GM19043 (cell line): ENCODE measurements around the gene BPHL.
"Not testable (repeated sequence)": the region's sequence is repeated elsewhere in the genome, so short reads cannot be mapped to it uniquely, and the experiment has no call there.

Source experiments
- ATAC-seq: cut with Tn5 transposase; IDR thresholded peaks from one replicate; pipeline ENCODE4 v1.9.1; 2021; ENCODE audit warnings: low read depth; ENCODE audit not compliant: unreplicated experiment

The BPHL gene

DNA sequence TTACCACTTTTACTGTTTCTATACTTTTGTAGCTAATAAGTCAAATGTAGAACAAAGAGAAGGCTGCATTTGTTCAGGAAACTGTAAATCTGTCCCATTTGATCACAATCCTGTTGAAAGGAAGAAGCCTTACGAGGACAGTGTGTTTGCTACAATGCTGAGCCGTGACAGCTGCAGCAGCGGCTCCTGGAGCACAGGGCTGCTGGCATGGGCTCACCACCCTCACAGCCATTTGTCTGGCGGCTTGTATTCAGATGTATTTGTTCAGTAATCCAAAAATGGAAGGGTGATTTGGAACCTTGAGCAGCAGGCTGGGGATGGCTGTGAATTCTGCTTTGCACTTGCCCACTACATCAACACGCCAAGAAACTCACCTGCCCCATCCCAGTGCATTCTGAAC lies 33.2 kb downstream of the BPHL start:
- ATAC-seq, result no peak

DNA sequence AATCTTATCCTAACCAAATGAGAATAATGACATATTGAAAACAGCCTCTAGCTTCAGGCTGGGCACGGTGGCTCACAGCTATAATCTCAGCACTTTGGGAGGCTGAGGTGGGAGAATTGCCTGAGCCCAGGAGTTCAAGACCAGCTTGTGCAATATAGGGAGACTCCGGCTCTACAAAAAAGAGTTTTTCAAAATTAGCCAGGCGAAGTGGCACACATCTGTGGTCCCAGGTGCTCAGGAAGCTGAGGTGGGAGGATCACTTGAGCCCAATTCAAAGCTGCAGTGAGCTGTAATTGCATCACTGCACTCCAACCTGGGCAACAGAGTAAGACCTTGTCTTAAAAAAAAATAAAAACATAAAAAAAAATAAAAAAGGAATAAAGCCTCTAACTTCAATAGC lies 34.2 kb downstream of the BPHL start:
- no peak for ATAC-seq

DNA sequence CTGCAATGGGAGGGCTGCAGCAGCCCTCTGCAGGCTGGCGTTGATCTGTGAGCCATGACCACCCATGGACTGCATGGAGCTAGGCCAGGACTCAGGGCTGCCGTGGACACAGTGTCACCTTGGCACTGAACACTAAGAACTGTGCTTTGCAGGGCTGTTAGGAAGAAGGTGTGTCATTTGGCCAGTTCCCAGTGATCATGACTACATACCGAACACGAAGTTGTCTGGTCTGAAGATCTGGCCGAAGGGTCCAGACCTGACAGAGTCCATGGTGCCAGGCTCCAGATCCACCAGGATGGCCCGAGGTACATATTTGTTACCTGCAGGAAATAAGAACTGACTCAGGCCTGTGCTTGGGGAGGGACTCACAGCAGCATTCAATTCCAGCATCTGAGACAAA lies 36.9 kb downstream of the BPHL start:
- ATAC-seq, result not testable (repeated sequence)

DNA sequence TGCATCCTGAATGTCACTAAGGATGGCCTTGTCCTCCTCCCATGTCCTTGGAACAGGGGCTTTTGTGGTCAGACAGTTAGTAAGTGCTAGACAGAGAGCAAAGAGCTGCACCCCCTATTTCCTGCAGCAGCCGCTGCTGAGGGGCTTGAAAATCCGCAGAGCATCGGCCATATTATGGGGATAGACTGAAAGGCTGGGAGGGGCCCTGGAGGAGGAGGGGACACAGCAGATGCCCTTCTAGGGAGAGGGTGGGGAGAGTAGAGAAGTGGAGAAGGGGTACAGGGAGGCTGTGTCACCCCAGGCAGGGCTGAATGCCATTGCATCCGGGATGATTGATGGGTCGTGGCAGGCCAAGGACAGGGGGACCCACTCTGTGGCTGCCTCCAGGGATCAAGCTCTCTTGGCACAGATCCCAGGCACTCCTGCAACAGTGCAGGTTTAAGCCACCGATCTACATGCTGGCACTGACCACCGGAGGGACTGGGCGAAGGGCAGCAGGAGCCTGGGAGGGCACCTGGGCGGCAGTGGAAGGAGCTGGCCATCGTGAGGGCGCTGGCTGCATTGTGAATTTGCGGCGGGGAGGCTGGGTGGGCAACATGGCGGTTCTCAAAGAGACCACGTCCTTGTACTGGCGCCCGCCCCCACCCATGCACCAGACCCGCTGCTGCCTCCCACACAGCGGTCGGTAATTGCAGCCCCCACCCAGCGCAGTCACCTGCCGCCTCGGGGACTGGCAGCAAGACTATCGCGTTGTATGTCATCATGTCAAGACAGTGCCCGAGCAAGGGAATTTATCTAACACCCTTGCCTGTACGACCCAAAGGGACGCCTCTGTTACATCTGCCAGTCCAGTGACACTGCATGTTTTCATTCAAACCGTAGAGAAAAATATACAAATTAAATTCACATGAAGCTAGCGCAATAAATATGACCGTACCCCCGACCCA lies 37.9 kb downstream of the BPHL start:
- ATAC-seq, result not testable (repeated sequence)

GRCh38 chr6:3157131-3157933 lies 38.8 kb downstream of the BPHL start, which contains the start of gene TUBB2A:
Gene TUBB2A (minus strand): TSS chr6:3157544. CDS start chr6:3157463, 81 bp downstream.
- peak; percentile 78 for ATAC-seq

DNA sequence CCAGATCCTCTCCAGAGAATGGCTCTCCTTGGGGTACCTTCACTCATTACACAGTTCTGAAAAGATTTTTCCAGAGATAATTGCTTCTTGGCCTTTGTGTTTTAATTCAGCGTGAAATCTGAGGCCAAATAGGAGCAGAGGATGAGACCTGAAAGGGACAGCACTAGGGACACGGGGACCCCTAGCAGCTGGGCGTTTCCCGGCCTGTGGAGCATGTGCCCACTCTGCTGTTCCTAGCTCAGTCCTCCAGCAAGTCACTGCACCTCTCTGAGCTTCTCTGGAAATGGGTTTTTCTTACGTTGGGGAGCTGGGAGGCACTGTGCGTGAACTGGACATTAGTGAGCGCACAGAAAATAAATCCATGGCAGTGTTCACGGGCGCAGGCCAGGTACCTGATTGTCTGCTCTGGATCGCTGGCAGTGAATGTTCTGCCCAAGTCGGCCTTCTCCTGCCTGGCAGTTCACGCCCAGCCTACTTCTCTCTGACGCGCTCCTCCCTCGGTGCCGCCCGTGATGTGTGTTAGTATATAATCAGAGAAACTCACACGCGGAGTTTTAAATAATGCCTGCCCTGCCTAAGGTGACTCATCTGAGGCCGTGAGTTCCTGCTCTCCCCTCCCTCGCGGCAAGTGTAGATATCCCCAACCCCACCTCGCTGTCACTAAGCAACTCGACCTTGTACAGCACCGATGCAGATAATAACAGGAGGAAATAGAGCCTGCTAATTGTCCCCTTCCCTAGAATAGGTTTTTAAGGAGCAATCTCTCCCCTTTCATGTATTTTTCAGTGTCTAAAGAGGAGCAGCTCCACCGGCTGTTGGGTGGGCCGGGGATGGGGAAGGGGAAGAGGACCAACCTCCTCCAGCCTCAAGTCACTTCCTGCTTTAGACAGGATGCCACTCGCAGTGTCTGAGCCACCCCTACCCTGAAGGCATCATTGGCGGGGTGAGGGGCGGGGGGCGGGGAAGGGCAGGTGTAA lies 41.6 kb downstream of the BPHL start:
- ATAC-seq, result no peak

- ATAC-seq, result no peak
Observed at GRCh38 chr6:3162067-3162497, 43.6 kb downstream of the BPHL start.

GRCh38 chr6:3162565-3163247 lies 44.2 kb downstream of the BPHL start:
- peak; percentile 58 for ATAC-seq

DNA sequence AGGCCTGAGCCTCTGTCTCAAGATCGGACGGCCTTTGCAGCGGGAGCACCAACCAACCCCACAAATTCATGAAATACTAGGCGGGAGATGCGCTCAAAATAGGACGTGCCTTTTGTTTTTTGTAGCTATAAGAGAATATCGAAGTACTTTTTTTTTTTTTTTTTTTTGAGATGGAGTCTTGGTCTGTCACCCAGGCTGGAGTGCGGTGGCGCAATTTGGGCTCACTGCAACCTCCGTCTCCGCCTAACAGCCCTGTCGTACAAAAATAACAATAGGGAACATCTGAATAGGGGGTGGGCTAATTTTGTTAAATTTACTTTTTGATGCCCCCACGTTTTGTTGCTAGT lies 44.7 kb downstream of the BPHL start:
- no peak for ATAC-seq

DNA sequence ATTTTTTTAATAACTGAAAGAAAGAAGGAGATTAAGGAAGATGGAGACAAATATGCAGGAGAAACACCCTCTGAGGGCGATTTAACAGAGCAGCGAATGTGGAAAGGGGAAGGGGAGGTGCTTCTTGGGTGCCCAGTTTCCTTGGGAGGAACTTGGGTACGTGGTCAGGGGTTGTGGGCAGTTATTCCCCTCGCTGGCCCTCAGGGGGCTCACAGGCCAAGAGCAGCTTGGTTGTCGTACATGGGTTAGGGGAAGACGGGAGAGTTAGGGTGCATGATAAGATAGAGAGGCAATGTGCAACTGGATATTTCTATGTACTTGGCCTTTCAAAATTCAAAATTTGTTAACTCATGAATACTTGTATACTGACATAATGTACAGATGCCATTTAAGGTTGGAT lies 45.9 kb downstream of the BPHL start:
- ATAC-seq, result no peak

DNA sequence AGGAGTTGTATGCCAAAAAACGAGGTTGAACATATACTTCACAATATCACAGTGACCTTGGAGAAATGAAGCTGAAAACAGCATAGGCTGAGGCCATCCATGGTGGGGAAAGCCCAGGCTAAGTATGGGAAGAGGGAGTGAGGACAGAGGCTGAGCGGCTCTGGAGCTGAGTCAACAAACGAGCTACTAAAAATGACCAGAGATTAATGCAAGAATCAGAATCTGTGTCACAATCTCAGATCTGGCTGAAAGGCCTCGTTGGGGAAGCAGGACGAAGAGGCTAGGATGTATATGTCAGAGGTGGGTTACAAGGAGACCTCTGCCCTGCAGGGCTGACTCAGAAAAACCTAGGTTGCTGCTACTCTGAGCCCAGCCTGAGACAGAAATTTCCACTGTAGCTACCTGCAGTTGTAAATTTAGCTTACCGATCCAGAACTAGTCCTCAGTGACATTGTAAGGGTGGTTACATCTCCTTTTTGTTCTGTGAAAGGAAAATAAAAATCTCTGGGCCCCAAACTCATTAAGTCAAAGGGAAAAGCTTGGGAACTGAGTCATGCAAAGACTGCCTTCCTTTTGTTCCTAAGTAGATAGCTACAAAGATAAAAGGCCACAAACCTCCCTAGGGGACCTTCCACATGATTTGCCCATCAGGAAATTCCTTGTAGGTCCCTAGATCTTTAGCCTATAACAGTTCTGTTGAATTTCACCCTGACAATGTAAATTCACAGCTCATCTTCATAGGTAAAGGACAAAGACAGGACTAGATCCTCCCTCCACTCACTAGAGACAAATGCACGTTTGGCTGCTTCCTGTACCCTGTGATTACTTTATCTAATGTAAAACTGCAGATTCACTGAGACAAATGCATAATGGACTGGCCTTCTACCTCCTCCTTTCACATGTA lies 47.4 kb downstream of the BPHL start:
- no peak for ATAC-seq

GRCh38 chr6:3166535-3167225 lies 48.2 kb downstream of the BPHL start:
- ATAC-seq, result not testable (repeated sequence)

DNA sequence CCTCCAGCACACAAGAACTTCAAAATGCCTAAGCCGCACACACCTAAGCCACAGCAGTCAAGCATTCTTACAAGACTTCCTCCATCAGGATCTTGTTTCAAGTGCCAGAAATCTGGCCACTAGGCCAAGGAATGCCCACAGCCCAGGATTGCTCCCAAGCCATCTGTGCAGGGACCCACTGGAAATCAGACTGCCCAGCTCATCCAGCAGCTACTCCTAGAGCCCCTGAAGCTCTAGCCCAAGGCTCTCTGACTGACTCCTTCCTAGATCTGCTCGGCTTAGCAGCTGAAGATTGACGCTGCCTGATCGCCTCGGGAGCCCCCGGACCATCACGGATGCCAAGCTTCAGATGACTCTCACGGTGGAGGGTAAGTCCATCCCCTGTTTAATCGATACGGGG lies 49.5 kb downstream of the BPHL start:
- not testable (repeated sequence) for ATAC-seq

DNA sequence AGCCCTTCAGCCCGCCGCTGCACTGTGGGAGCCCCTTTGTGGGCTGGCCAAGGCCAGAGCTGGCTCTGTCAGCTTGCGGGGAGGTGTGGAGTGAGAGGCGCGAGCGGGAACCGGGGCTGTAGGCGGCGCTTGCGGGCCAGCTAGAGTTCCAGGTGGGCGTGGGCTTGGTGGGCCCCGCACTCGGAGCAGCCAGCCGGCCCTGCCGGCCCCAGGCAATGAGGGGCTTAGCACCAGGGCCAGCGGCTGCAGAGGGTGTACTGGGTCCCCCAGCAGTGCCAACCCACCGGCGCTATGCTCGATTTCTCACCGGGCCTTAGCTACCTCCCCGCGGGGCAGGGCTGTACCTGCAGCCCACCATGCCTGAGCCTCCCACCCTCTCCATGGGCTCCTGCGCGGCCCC lies 52.2 kb downstream of the BPHL start:
- ATAC-seq, result not testable (repeated sequence)

- not testable (repeated sequence) for ATAC-seq
Observed at GRCh38 chr6:3171313-3172175, 53.0 kb downstream of the BPHL start.

DNA sequence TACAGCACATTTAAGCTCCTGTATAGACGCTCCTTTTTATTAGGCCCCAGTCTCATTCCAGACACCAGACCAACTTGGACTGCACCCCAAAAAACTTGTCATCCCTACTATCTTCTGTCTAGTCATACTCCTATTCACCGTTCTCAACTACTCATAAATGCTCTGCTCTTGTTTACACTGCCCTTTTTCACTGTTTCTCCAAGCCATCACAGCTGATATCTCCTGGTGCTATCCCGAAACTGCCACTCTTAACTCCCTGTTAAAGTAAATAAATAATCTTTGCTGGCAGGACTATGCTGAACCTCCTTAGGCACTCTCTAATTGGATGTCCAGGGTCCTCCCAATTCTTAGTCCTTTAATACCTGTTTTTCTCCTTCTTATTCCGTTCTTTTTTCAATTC lies 54.3 kb downstream of the BPHL start:
- ATAC-seq, result not testable (repeated sequence)

DNA sequence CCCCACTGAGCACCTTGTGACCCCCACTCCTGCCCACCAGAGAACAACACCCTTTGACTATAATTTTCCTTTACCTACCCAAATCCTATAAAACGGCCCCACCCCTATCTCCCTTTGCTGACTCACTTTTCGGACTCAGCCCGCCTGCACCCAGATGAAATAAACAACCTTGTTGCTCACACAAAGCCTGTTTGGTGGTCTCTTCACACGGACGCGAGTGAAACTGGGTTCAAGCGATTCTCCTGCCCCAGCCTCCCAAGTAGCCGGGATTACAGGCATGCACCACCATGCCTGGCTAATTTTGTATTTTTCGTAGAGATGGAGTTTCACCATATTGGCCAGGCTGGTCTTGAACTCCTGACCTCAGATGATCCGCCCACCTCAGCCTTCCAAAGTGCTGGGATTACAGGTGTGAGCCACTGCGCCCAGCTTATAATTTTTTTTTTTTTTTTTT lies 55.2 kb downstream of the BPHL start:
- ATAC-seq, result not testable (repeated sequence)
